Lower leg skin (tissue), 3 donors: ENCODE results near the gene CYP17A1.

ENCODE experiments used
- CTCF ChIP-seq, 3 donors: fragments of 450-650 bp; IDR thresholded peaks; one replicate each; pipeline ENCODE4 v1.5.1; 2016; ENCODE audit warnings: antibody characterized with exemption in 3 of 3, mild to moderate bottlenecking in 3 of 3, moderate library complexity in 2 of 3
- POLR2A ChIP-seq, 2 donors: fragments of 450-650 bp; IDR thresholded peaks; one replicate each; pipeline ENCODE4 v1.6.1; 2016 to 2017; ENCODE audit warnings: antibody characterized with exemption in 2 of 2, mild to moderate bottlenecking in 1 of 2, moderate library complexity in 1 of 2

- no peak for TF ChIP-seq CTCF (IDR thresholded peaks at IDR 0.05)
- TF ChIP-seq POLR2A (IDR thresholded peaks at IDR 0.05): no peak
Observed at GRCh38 chr10:102802920-102803534, 34.2 kb downstream of the CYP17A1 start.
